Astrocyte (in vitro differentiated cells and primary cell): ENCODE results near the gene PLGLB2.
"Not testable (repeated sequence)": the region's sequence is repeated elsewhere in the genome, so short reads cannot be mapped to it uniquely, and the experiment has no call there.

Experiments
- EZH2 ChIP-seq: IDR thresholded peaks from 2 replicates; pipeline ENCODE4 v1.6.1; 2012; ENCODE audit warnings: mild to moderate bottlenecking, low read length, inconsistent platforms; ENCODE audit not compliant: insufficient read depth
- TF ChIP-seq, protein P1 (sequence below): IDR thresholded peaks from 2 replicates; pipeline ENCODE4 v1.5.1; 2011; ENCODE audit warnings: low read depth, mild to moderate bottlenecking, inconsistent platforms, low read length, moderate library complexity; ENCODE audit not compliant: insufficient read depth

DNA sequence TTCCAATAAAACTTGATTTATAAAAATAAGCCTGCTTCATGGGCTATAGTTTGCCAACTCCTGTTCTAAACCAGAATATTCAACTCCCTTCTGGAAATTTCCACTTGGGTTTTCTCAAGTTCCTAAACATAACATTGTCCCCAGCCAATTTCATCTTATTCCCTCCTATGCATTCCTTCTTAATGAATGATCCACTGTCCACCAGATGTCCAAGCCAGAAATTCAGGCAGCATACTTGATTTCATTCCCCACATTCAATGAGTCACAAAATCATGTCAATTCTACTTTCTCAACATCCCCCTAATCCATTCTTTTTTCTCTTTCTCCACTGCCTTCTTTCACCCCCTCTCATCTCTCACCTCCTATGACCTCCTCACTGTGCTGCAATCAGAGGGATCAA lies 7.0 kb upstream of the PLGLB2 start:
- TF ChIP-seq, protein P1, sequence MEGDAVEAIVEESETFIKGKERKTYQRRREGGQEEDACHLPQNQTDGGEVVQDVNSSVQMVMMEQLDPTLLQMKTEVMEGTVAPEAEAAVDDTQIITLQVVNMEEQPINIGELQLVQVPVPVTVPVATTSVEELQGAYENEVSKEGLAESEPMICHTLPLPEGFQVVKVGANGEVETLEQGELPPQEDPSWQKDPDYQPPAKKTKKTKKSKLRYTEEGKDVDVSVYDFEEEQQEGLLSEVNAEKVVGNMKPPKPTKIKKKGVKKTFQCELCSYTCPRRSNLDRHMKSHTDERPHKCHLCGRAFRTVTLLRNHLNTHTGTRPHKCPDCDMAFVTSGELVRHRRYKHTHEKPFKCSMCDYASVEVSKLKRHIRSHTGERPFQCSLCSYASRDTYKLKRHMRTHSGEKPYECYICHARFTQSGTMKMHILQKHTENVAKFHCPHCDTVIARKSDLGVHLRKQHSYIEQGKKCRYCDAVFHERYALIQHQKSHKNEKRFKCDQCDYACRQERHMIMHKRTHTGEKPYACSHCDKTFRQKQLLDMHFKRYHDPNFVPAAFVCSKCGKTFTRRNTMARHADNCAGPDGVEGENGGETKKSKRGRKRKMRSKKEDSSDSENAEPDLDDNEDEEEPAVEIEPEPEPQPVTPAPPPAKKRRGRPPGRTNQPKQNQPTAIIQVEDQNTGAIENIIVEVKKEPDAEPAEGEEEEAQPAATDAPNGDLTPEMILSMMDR = not testable (repeated sequence)
- TF ChIP-seq EZH2 = not testable (repeated sequence)
